HG03469 (cell line): ENCODE results near the gene CFAP107.
"Not testable (repeated sequence)": the region's sequence is repeated elsewhere in the genome, so short reads cannot be mapped to it uniquely, and the experiment has no call there.

Source experiments
- ATAC-seq: cut with Tn5 transposase; IDR thresholded peaks from one replicate; pipeline ENCODE4 v1.9.1; 2021; ENCODE audit warnings: mild to moderate bottlenecking, moderate library complexity, moderate number of reproducible peaks; ENCODE audit not compliant: unreplicated experiment

CFAP107 gene

GRCh38 chr1:12776801-12777557, 31.0 kb downstream of the CFAP107 start:
- ATAC-seq: no peak

- no peak for ATAC-seq
Measured at GRCh38 chr1:12778061-12778460, 32.1 kb downstream of the CFAP107 start.

GRCh38 chr1:12778907-12779306, 32.9 kb downstream of the CFAP107 start:
- ATAC-seq: no peak

GRCh38 chr1:12781488-12781887, 35.5 kb downstream of the CFAP107 start:
- not testable (repeated sequence) for ATAC-seq

- ATAC-seq: not testable (repeated sequence)
Measured at GRCh38 chr1:12783783-12784182, 37.8 kb downstream of the CFAP107 start.

- ATAC-seq: not testable (repeated sequence)
Measured at GRCh38 chr1:12784729-12785128, 38.7 kb downstream of the CFAP107 start.

GRCh38 chr1:12791097-12791496, 45.1 kb downstream of the CFAP107 start, which contains the start of gene PRAMEF1:
PRAMEF1 (plus strand) TSS chr1:12791397; CDS start chr1:12793228, 1,831 bp downstream.
- not testable (repeated sequence) for ATAC-seq

- no peak for ATAC-seq
Measured at GRCh38 chr1:12798911-12799310, 52.9 kb downstream of the CFAP107 start.

- ATAC-seq: no peak
Measured at GRCh38 chr1:12799730-12800129, 53.7 kb downstream of the CFAP107 start.

- ATAC-seq: no peak
Measured at GRCh38 chr1:12809933-12810332, 63.9 kb downstream of the CFAP107 start.

- ATAC-seq: no peak
Measured at GRCh38 chr1:12810691-12811408, 64.8 kb downstream of the CFAP107 start.

GRCh38 chr1:12811409-12811784, 65.4 kb downstream of the CFAP107 start:
- ATAC-seq: no peak
